Epithelial cell of proximal tubule (primary cell): ENCODE measurements around the gene ODAPH. TPM values are rescaled to one million over a fixed set of nuclear protein-coding genes. Genes with fewer than 3 reads are reported as not detected.
A peak's percentile ranks its signal among the peaks of the same experiment; 100 is the strongest.
"Not testable (repeated sequence)": the region's sequence is repeated elsewhere in the genome, so short reads cannot be mapped to it uniquely, and the experiment has no call there.

Experiments used
- DNase-seq: peaks from one replicate; pipeline ENCODE4 v3.0.0-alpha.2; 2011; ENCODE audit warnings: low read depth
- H3K4me3 ChIP-seq: 2 replicates; pipeline ENCODE4 v1.5.1; 2011; ENCODE audit warnings: low read depth, mild to moderate bottlenecking, low read length
- CTCF ChIP-seq: conservative IDR thresholded peaks from 2 replicates; pipeline ENCODE4 v1.5.1; 2012; ENCODE audit warnings: low read depth, mild to moderate bottlenecking, low read length
- total RNA-seq: library from RNA; depleted of rRNA; stranded (reverse); fragments of >200 nt; gene quantifications from 2 replicates; pipeline ENCODE4 v1.2.3, GENCODE V29; 2015

The ODAPH gene
- total RNA-seq, 1 donor from 2014 or later, result not detected

- DNase-seq, result no peak
- no peak for TF ChIP-seq CTCF
- H3K4me3 ChIP-seq, result peak overlapping the region; percentile 71
These were observed 40.8 kb upstream of the ODAPH start for GRCh38 chr4:75514949-75515612.

DNA sequence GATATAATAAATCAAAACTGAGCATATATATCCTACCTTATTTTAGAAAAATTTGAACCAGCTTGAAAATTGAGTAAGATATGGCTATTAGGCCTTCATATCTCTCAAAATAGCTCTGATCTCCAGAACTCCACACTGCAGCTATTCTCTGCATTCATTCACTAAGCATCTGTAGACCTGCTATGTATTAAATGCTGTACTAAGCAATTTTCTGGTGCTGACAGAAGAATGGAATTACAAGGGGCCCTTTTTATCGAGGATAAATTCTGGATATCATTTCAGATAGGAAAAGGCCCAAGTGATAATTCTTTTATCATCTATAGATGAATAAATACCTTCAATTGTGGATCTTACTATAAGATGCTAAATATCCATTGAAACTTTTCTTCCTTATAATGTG is 39.7 kb upstream of the ODAPH start:
- TF ChIP-seq CTCF, result no peak
- H3K4me3 ChIP-seq, result no peak overlapping the region

GRCh38 chr4:75519452-75519851 is 36.4 kb upstream of the ODAPH start:
- H3K4me3 ChIP-seq, DNase-seq: not testable (repeated sequence)

More for the DNA sequence above, 39.7 kb upstream of the ODAPH start:
- no peak for DNase-seq

DNA sequence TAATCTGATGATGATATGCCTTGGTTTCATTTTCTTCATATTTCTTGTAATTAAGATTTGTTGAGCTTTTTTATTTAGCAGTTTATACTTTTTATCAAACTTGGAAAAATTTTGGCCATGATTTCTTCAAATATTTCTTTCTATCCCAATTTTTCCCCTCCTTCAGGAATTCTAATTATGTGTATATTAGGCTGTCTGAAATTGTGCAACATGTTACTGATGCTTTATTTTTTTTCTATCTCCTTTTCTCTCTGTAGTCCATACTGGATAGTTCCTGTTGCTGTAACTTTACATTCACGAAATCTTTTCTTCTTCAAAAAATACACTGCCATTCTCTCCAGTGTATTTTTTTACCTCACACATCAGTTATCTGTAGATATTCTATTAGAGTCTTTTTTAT is 30.8 kb upstream of the ODAPH start:
- H3K4me3 ChIP-seq, result no peak overlapping the region
- no peak for DNase-seq
- TF ChIP-seq CTCF, result no peak

GRCh38 chr4:75525910-75526309 is 30.0 kb upstream of the ODAPH start:
- TF ChIP-seq CTCF, result no peak
- H3K4me3 ChIP-seq, result no peak overlapping the region
- DNase-seq, result no peak

DNA sequence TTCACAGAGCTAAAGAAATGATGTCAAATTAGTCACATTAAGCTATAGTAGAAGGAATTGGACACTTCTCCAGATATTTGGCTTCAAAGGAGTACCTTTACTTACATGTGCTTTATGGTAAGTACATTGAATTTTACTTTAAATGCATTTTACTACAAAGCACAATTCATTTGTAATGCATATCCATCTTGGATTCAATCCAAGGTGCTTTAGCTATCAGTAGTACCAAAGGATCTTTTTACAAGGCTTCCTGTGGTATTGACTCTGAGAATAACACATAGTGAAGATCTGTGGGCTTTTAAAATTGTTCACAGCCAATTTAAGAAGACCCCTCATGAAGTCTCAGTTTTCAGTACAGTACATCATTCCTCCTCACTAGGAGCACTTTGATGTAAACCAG is 28.4 kb upstream of the ODAPH start:
- DNase-seq, result no peak
- H3K4me3 ChIP-seq, result no peak overlapping the region
- TF ChIP-seq CTCF, result no peak

DNA sequence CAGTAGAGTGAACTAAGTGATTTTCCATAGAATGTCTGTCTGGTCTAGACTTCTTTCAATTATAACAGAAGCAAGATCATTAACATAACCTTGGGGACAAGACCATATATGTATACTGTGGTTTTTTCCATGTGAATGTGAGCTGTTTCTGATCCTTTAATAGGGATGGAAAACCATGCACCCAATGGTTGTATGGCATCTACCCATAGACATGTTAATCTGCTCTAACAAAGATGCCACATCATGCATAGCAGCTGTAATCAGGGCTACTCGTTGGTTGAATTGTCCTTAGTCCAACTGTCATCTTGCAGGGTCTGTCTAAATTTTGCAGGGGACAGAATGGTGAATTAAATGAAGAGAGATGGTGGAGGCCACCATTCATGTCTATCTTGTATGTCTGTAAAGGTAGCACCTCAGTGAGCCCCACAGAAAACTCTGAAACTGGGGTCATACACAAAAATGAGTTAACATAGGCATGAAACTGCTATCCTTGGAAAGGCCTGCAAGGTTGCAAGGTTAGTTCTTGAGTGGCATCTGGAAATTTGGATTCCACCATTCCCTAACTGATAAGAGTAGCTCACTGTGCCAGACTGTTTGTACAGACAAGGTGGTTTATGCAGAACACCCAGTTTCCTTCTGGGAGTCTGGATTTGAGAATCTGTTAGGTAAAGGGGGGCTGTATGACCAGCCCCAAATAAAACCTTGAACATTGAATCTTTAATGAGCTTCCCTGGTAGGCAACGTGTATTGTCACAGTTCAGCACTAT is 25.1 kb upstream of the ODAPH start:
- no peak for DNase-seq
- no peak for TF ChIP-seq CTCF
- no peak overlapping the region for H3K4me3 ChIP-seq

DNA sequence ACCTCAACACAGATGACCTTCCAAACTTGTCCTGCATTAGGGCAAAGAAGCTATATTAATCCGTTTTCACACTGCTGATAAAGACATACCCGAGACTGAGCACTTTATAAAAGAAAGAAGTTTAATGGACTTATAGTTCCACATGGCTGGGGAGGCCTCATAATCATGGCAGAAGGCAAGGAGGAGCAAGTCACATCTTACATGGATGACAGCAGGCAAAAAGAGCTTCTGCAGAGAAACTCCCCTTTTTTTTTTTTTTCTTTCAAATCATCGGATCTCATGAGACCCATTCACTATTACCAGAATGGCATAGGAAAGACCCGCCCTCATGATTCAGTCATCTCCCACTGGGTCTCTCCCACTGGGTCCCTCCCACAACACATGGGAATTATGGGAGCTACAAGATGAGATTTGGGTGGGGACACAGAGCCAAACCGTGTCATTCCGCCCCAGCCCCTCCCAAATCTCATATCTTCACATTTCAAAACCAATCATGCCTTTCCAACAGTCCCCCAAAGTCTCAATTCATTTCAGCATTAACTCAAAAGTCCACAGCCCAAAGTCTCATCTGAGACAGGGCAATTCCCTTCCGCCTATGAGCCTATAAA is 24.2 kb upstream of the ODAPH start:
- not testable (repeated sequence) for H3K4me3 ChIP-seq

DNA sequence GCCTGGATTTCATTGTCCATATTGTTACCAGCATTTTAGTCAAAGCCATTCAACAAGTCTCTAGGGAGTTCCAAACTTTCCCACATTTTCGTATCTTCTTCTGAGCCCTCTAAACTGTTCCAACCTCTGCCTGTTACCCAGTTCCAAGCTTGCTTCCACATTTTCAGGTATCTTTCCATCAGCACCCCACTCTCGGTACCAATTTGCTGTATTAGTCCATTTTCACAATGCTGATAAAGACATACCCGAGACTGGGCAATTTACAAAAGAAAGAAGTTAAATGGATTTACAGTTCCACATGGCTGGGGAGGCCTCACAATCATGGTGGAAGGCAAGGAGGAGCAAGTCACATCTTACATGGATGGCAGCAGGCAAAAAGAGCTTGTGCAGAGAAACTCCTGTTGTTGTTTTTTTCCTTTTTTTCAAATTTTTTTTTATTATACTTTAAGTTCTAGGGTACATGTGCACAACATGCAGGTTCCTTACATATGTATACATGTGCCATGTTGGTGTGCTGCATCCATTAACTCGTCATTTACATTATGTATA is 22.5 kb upstream of the ODAPH start:
- DNase-seq, H3K4me3 ChIP-seq: not testable (repeated sequence)

More for the DNA sequence above, 24.2 kb upstream of the ODAPH start:
- DNase-seq, result not testable (repeated sequence)

- not testable (repeated sequence) for DNase-seq, H3K4me3 ChIP-seq
These were observed 21.9 kb upstream of the ODAPH start for GRCh38 chr4:75533926-75534325.

DNA sequence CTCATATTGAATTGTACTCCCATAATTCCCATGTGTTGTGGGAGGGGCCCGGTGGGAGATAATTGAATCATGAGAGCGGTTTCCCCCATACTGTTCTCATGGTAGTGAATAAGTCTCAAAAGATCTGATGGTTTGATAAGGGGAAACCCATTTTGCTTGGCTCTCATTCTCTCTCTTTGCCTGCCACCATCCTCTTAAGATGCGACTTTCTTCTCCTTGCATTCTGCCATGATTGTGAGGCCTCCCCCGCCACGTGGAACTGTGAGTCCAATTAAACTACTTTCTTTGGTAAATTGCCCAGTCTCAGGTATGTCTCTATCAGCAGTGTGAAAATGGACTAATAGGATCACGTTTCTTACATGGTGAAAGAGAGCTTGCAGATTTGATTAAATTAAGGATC is 18.6 kb upstream of the ODAPH start:
- DNase-seq, result not testable (repeated sequence)

More for the DNA sequence above, 18.6 kb upstream of the ODAPH start:
- not testable (repeated sequence) for H3K4me3 ChIP-seq
